Activated naive CD4-positive, alpha-beta T cell treated with anti-CD3 and anti-CD28 coated beads, Interleukin-2, amount 50 U/mL, for 24 hours (primary cell): ENCODE results near the gene LINS1.
A peak's percentile ranks its signal among the peaks of the same experiment; 100 is the strongest.
"Not testable (repeated sequence)": the region's sequence is repeated elsewhere in the genome, so short reads cannot be mapped to it uniquely, and the experiment has no call there.

ENCODE experiments used
- H3K27ac Mint-ChIP-seq: one replicate; pipeline ENCODE4 v1.8.0; 2021; ENCODE audit warnings: mild to moderate bottlenecking, mixed read lengths
- H3K27me3 Mint-ChIP-seq: one replicate; pipeline ENCODE4 v1.8.0; 2021; ENCODE audit warnings: mixed read lengths
- H3K36me3 Mint-ChIP-seq: one replicate; pipeline ENCODE4 v1.8.0; 2021; ENCODE audit warnings: mixed read lengths
- H3K4me1 Mint-ChIP-seq: one replicate; pipeline ENCODE4 v1.8.0; 2021; ENCODE audit warnings: mixed read lengths
- H3K4me3 Mint-ChIP-seq: one replicate; pipeline ENCODE4 v1.8.0; 2021; ENCODE audit warnings: mild to moderate bottlenecking, mixed read lengths
- H3K9me3 Mint-ChIP-seq: one replicate; pipeline ENCODE4 v1.8.0; 2021; ENCODE audit warnings: mixed read lengths

LINS1 gene

GRCh38 chr15:100616700-100617099, 14.7 kb upstream of the LINS1 start:
- Mint-ChIP-seq H3K36me3 (peaks cover 14% of the 10 kb centered on the region), H3K27ac (no peak overlapping the region), H3K4me3 (no peak overlapping the region), H3K27me3 (no peaks in the 10 kb centered on the region), H3K9me3 (no peaks in the 10 kb centered on the region), H3K4me1 (peaks cover 30% of the 10 kb centered on the region)

GRCh38 chr15:100615801-100616200, 13.8 kb upstream of the LINS1 start:
- Mint-ChIP-seq H3K4me3 (no peak overlapping the region), H3K36me3 (peaks cover 15% of the 10 kb centered on the region), H3K4me1 (peaks cover 30% of the 10 kb centered on the region), H3K27ac (no peak overlapping the region), H3K27me3 (no peaks in the 10 kb centered on the region), H3K9me3 (no peaks in the 10 kb centered on the region)

GRCh38 chr15:100614918-100615317, 12.9 kb upstream of the LINS1 start:
- Mint-ChIP-seq H3K4me3 (no peak overlapping the region), H3K36me3 (peaks cover 16% of the 10 kb centered on the region), H3K27ac (no peak overlapping the region), H3K9me3 (no peaks in the 10 kb centered on the region), H3K4me1 (peaks cover 30% of the 10 kb centered on the region), H3K27me3 (no peaks in the 10 kb centered on the region)

GRCh38 chr15:100614336-100614735, 12.4 kb upstream of the LINS1 start:
- H3K9me3 Mint-ChIP-seq, result no peaks in the 10 kb centered on the region
- no peak overlapping the region for H3K27ac Mint-ChIP-seq
- peaks cover 16% of the 10 kb centered on the region for H3K36me3 Mint-ChIP-seq
- H3K4me3 Mint-ChIP-seq, result no peak overlapping the region
- H3K4me1 Mint-ChIP-seq, result peaks cover 33% of the 10 kb centered on the region
- H3K27me3 Mint-ChIP-seq, result no peaks in the 10 kb centered on the region

GRCh38 chr15:100613208-100613607, 11.2 kb upstream of the LINS1 start:
- Mint-ChIP-seq H3K27ac (no peak overlapping the region), H3K4me1 (peaks cover 42% of the 10 kb centered on the region), H3K27me3 (no peaks in the 10 kb centered on the region), H3K4me3 (no peak overlapping the region), H3K9me3 (no peaks in the 10 kb centered on the region), H3K36me3 (peaks cover 11% of the 10 kb centered on the region)

GRCh38 chr15:100612539-100612938, 10.6 kb upstream of the LINS1 start:
- H3K36me3 Mint-ChIP-seq, result peaks cover 11% of the 10 kb centered on the region

GRCh38 chr15:100602823-100603393, 924 bp upstream of the LINS1 start:
- Mint-ChIP-seq H3K27me3 (no peaks in the 10 kb centered on the region), H3K4me3 (no peak overlapping the region), H3K9me3 (no peaks in the 10 kb centered on the region), H3K36me3 (peaks cover 10% of the 10 kb centered on the region), H3K27ac (peak overlapping the region; percentile 95), H3K4me1 (peaks cover 63% of the 10 kb centered on the region)

More at GRCh38 chr15:100612539-100612938, 10.6 kb upstream of the LINS1 start:
- H3K9me3 Mint-ChIP-seq, result no peaks in the 10 kb centered on the region
- no peak overlapping the region for H3K27ac Mint-ChIP-seq
- no peaks in the 10 kb centered on the region for H3K27me3 Mint-ChIP-seq
- H3K4me1 Mint-ChIP-seq, result peaks cover 47% of the 10 kb centered on the region
- H3K4me3 Mint-ChIP-seq, result no peak overlapping the region

- H3K4me3 Mint-ChIP-seq, result no peak overlapping the region
- no peak overlapping the region for H3K27ac Mint-ChIP-seq
- H3K27me3 Mint-ChIP-seq, result no peaks in the 10 kb centered on the region
- peaks cover 68% of the 10 kb centered on the region for H3K4me1 Mint-ChIP-seq
- no peaks in the 10 kb centered on the region for H3K9me3 Mint-ChIP-seq
- H3K36me3 Mint-ChIP-seq, result peaks cover 12% of the 10 kb centered on the region
Measured at GRCh38 chr15:100601617-100602063, 344 bp downstream of the LINS1 start.

GRCh38 chr15:100601163-100601562, 821 bp downstream of the LINS1 start:
- Mint-ChIP-seq H3K27ac (no peak overlapping the region), H3K4me3 (no peak overlapping the region), H3K4me1 (peaks cover 68% of the 10 kb centered on the region), H3K27me3 (no peaks in the 10 kb centered on the region), H3K36me3 (peaks cover 11% of the 10 kb centered on the region), H3K9me3 (no peaks in the 10 kb centered on the region)

GRCh38 chr15:100598655-100599054, 3.3 kb downstream of the LINS1 start:
- H3K4me1 Mint-ChIP-seq, result peaks cover 67% of the 10 kb centered on the region
- H3K9me3 Mint-ChIP-seq, result no peaks in the 10 kb centered on the region
- no peak overlapping the region for H3K27ac Mint-ChIP-seq
- no peaks in the 10 kb centered on the region for H3K27me3 Mint-ChIP-seq
- H3K4me3 Mint-ChIP-seq, result no peak overlapping the region
- H3K36me3 Mint-ChIP-seq, result peaks cover 10% of the 10 kb centered on the region

- Mint-ChIP-seq H3K27ac (peak overlapping the region; percentile 98), H3K4me3 (peak overlapping the region; percentile 90), H3K4me1 (peaks cover 68% of the 10 kb centered on the region)
Measured at GRCh38 chr15:100597862-100598261, 4.1 kb downstream of the LINS1 start.

GRCh38 chr15:100596792-100597191, 5.2 kb downstream of the LINS1 start:
- H3K9me3 Mint-ChIP-seq, result no peaks in the 10 kb centered on the region
- peaks cover 78% of the 10 kb centered on the region for H3K4me1 Mint-ChIP-seq
- peaks cover 15% of the 10 kb centered on the region for H3K36me3 Mint-ChIP-seq
- peak overlapping the region; percentile 98 for H3K27ac Mint-ChIP-seq
- peak overlapping the region; percentile 90 for H3K4me3 Mint-ChIP-seq
- no peaks in the 10 kb centered on the region for H3K27me3 Mint-ChIP-seq

More at GRCh38 chr15:100597862-100598261, 4.1 kb downstream of the LINS1 start:
- Mint-ChIP-seq H3K9me3 (no peaks in the 10 kb centered on the region), H3K27me3 (no peaks in the 10 kb centered on the region), H3K36me3 (peaks cover 14% of the 10 kb centered on the region)

GRCh38 chr15:100595964-100596363, 6.0 kb downstream of the LINS1 start:
- no peaks in the 10 kb centered on the region for H3K9me3 Mint-ChIP-seq
- no peaks in the 10 kb centered on the region for H3K27me3 Mint-ChIP-seq
- peaks cover 19% of the 10 kb centered on the region for H3K36me3 Mint-ChIP-seq
- H3K4me3 Mint-ChIP-seq, result peak overlapping the region; percentile 90
- H3K27ac Mint-ChIP-seq, result peak overlapping the region; percentile 98
- H3K4me1 Mint-ChIP-seq, result peaks cover 87% of the 10 kb centered on the region

GRCh38 chr15:100593431-100593830, 8.6 kb downstream of the LINS1 start:
- Mint-ChIP-seq H3K27ac (peak overlapping the region; percentile 98), H3K36me3 (peaks cover 24% of the 10 kb centered on the region), H3K9me3 (no peaks in the 10 kb centered on the region), H3K27me3 (no peaks in the 10 kb centered on the region), H3K4me1 (peaks cover 80% of the 10 kb centered on the region), H3K4me3 (peak overlapping the region; percentile 51)

- Mint-ChIP-seq H3K36me3 (peaks cover 26% of the 10 kb centered on the region), H3K4me1 (peaks cover 78% of the 10 kb centered on the region), H3K9me3 (no peaks in the 10 kb centered on the region), H3K27ac (peak overlapping the region; percentile 98), H3K27me3 (no peaks in the 10 kb centered on the region), H3K4me3 (peak overlapping the region; percentile 70)
Measured at GRCh38 chr15:100592898-100593297, 9.1 kb downstream of the LINS1 start.

GRCh38 chr15:100591835-100592234, 10.1 kb downstream of the LINS1 start:
- Mint-ChIP-seq H3K4me3 (peak overlapping the region; percentile 20), H3K4me1 (peaks cover 76% of the 10 kb centered on the region), H3K36me3 (peaks cover 27% of the 10 kb centered on the region), H3K27me3 (no peaks in the 10 kb centered on the region), H3K27ac (peak overlapping the region; percentile 98), H3K9me3 (no peaks in the 10 kb centered on the region)

- peaks cover 28% of the 10 kb centered on the region for H3K36me3 Mint-ChIP-seq
- peak overlapping the region; percentile 44 for H3K4me3 Mint-ChIP-seq
- not testable (repeated sequence) for H3K9me3 Mint-ChIP-seq, H3K27me3 Mint-ChIP-seq
- peak overlapping the region; percentile 86 for H3K27ac Mint-ChIP-seq
- peaks cover 79% of the 10 kb centered on the region for H3K4me1 Mint-ChIP-seq
Measured at GRCh38 chr15:100591163-100591562, 10.8 kb downstream of the LINS1 start.
